ENCODE results near the gene AFAP1L2.

AFAP1L2 gene

GRCh38 chr10:114261076-114261475, 143.2 kb downstream of the AFAP1L2 start:
- DNase-seq: no peak

GRCh38 chr10:114260366-114260765, 143.9 kb downstream of the AFAP1L2 start:
- no peak for DNase-seq

- no peak for DNase-seq
Observed at GRCh38 chr10:114259824-114260223, 144.5 kb downstream of the AFAP1L2 start.

- DNase-seq: no peak
Observed at GRCh38 chr10:114258274-114258840, 145.9 kb downstream of the AFAP1L2 start.

GRCh38 chr10:114257498-114257897, 146.8 kb downstream of the AFAP1L2 start:
- no peak for DNase-seq

GRCh38 chr10:114256822-114257221, 147.5 kb downstream of the AFAP1L2 start:
- no peak for DNase-seq

- no peak for DNase-seq
Observed at GRCh38 chr10:114256008-114256765, 148.1 kb downstream of the AFAP1L2 start.

GRCh38 chr10:114255227-114255626, 149.1 kb downstream of the AFAP1L2 start:
- no peak for DNase-seq

GRCh38 chr10:114252883-114253282, 151.4 kb downstream of the AFAP1L2 start:
- no peak for DNase-seq

- no peak for DNase-seq
Observed at GRCh38 chr10:114252092-114252491, 152.2 kb downstream of the AFAP1L2 start.

GRCh38 chr10:114250716-114251115, 153.6 kb downstream of the AFAP1L2 start:
- no peak for DNase-seq

- DNase-seq: no peak
Observed at GRCh38 chr10:114250236-114250635, 154.1 kb downstream of the AFAP1L2 start.

- DNase-seq: no peak
Observed at GRCh38 chr10:114246679-114247305, 157.5 kb downstream of the AFAP1L2 start.

GRCh38 chr10:114245121-114245791, 159.0 kb downstream of the AFAP1L2 start:
- no peak for DNase-seq
